GM19467 (cell line): ENCODE data around the gene CTH.
"Not testable (repeated sequence)": the region's sequence is repeated elsewhere in the genome, so short reads cannot be mapped to it uniquely, and the experiment has no call there.

Experiments
- ATAC-seq: cut with Tn5 transposase; IDR thresholded peaks from one replicate; pipeline ENCODE4 v1.9.1; 2021; ENCODE audit warnings: mild to moderate bottlenecking, moderate library complexity; ENCODE audit not compliant: unreplicated experiment

The CTH gene

DNA sequence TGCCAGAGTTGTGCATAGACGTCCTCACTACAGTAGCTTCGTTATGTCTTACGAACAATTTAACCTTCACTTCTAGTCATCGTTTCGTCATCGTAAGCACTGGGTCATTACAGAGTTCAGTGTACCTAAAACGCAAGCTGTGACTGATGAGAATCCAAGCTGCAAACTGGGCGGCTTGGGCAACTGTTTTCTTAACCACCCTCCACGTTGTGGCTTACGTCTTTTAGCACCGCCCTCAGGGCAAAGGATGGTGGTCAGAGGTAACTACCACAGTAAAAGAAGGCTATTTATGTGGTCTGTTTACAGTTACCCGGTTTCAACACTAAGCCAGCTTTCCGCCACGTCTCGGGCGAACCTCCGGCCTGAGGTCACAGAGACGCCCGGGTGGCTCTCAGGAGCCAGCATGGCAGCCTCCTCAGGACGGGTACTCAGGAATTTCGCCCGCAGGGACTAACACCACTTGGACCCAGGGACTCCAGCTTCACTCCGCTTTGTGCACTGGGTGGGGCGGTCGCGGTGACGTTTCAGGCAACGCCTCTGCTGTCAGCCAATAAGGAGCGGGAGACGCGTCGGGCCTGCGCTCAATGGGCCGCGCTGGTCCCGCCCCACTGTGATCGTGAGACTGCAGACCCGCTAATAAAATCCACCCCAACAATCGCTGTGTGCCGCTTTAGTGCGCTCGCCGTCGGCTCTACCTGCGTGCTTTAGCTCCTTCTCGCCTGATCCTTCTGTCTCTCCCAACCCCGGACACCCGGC, at the start of gene CTH:
TSS of gene CTH (plus strand) at position 665 of the 756 bp plus-strand sequence. CDS start 148 bp downstream, outside the sequence.
- peak; percentile 99 for ATAC-seq

DNA sequence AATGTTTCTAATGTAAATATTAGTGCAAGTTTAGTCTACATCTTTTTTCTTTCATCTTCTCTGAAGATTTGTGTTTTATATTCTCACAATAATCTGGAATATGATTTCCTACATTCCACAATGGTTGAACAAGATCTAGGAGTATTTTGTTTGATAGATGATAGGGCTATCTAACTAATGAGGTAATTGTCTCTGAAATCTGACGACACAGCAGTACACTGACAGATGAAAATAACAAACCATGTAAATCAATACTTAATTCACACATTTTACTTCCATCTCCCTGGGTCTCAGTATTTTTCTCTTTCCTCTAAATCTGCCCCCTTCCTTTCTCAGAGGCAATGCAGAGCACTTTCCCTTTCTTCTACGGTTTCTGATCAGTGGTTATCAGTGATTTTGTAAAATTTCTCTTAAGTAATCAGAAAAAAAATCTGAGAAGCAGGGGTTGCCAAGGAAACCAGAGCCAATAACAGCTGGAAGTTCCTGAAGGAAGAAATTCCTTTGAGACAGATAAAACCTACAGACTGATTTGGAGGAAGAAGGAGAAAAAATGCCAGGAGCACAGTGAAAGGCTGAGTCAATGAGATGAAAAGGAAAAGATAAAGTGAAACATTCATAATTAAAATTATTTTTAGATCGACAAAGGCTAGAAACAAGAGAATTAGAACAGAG, 49.2 kb upstream of the CTH start:
- ATAC-seq = no peak

DNA sequence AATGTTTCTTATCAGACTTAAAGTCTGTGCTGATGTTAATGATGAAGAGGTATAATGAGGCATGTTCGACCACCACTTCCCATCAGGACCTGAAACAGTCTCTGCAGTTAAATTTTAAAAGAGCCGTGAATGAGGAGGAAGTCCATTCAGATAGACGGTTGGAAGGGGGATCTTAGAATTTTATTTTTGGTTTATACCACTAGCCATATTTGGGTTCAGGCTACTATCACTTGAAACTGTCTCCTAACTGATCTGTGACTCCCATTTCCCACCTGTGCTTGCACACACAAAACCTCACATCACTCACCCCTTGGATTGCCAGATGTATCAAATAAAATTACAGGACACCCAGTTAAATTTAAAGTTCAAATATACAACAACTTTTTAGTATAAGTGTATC, 46.6 kb upstream of the CTH start:
- ATAC-seq = peak; percentile 56

DNA sequence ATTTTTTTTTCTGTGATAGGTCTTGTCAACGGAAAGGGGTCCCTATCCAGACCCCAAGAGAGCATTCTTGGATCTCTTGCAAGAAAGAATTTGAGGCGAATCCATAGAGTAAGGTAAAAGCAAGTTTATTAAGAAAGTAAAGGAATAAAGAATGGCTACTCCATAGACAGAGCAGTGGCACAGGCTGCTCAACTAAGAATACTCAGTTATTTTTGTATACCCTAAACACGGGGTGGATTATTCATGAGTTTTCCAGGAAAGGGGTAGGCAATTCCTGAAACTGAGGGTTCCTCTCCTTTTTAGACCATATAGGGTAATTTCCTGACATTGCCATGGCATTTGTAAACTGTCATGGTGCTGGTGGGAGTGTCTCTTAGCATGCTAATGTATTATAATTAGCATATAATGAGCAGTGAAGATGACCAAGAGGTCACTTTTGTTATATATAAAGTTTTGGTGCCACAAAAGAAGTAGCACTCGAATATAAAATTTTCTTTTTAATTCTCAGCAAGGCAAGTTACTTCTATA, 44.6 kb upstream of the CTH start:
- ATAC-seq = not testable (repeated sequence)

DNA sequence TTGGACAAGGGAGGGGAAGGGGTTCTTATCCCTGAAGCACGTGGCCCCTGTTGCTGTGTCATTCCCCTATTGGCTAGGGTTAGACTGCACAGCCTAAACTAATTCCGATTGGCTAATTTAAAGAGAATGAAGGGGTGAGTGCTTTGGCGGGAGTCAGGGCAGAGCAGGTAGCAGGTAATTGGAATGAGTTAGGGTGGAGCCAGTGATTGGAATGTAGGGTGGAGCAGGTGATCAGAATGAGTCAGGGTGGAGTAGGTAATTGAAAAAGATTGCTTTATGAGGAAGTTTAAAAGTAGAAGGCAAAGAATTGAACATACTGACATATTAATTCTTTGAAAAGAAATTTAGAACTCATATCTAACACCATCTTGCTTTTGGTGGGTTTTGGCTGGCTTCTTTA, 44.1 kb upstream of the CTH start:
- ATAC-seq = not testable (repeated sequence)

DNA sequence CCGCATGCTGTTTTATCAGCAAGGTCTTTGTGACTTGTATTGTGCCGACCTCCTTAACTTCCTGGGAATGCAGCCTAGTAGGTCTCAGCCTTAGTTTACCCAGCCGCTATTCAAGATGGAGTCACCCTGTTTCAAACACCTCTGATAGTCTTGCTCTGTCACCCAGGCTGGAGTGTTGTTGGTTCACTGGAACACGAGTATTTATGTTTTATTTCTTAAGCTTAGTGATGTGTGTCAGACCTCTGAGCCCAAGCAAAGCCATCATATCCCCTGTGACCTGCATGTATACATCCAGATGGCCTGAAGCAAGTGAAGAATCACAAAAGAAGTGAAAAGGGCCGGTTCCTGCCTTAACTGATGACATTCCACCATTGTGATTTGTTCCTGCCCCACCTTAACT, 43.7 kb upstream of the CTH start:
- ATAC-seq = not testable (repeated sequence)

DNA sequence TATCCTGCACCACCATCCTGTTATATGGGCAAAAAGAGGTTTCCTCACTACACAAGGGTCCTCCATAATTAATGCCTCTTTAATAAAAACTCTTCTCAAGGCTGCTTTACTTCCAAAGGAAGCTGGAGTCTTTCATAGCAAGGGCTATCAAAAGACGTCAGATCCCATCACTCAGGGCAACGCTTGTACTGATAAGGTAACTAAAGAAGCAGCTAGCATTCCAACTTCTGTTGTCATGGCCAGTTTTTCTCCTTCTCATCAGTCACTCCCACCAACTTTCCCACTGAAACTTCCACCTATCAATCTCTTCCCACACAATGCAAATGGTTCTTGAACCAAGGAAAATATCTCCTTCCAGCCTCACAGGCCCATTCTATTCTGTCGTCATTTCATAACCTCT, 39.5 kb upstream of the CTH start:
- ATAC-seq = not testable (repeated sequence)

DNA sequence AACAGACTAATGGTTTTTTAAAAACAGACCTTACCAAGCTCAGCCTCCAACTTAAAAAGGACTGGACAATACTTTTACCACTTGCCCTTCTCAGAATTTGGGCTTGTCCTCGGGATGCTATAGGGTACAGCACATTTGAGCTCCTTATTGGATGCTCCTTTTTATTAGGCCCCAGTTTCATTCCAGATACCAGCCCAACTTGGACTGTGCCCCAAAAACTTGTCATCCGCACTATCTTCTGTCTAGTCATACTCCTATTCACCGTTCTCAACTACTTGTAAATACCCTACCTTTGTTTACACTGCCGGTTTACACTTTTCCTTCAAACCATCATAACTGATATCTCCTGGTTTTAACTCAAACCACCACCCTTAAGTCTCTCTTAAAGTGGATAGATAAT, 38.6 kb upstream of the CTH start:
- no peak for ATAC-seq

DNA sequence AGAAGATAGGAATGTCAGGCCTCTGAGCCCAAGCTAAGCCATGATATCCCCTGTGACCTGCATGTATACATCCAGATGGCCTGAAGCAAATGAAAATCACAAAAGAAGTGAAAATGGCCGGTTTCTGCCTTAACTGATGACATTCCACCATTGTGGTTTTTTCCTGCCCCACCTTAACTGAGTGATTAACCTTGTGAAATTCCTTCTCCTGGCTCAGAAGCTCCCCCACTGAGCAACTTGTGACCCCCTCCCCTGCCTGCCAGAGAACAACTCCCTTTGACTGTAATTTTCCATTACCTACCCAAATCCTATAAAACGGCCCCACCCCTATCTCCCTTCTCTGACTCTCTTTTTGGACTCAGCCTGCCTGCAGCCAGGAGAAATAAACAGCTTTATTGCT, 37.5 kb upstream of the CTH start:
- not testable (repeated sequence) for ATAC-seq

DNA sequence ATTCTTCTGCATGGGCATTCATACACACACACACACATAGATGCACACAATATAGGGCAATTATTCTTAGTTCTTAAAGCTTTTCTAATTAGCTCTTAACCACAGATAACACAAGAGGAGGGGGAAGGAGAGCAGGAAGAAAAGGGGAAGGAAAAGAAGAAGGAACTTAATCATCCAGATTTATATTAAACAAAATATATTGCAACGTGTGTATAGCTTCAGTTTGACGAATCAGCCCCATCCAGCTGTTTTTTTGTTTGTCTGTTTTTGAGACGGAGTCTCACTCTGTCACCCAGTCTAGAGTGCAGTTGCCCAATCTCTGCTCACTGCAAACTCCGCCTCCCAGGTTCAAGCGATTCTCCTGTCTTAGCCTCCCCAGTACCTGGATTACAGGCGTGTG, 34.9 kb upstream of the CTH start:
- no peak for ATAC-seq

DNA sequence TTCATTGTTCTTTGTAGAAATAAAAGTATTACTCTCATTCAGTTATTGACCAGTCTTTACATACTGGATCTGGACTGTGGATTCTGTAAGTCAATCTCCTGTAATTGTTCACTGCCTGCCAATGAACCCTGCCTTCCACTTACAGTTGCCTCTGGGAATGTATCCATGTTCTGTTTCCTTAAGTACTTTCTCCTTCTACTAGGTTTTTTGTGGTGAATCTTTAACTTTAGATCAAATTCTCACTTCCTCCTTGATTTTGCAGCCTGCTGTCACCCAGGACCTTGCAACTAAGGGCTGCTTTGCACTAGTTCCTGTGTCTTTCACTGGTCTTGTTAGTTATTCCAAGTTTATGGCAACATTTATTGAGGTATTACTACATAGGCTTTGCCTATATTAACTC, 28.4 kb upstream of the CTH start:
- ATAC-seq = peak; percentile 84

DNA sequence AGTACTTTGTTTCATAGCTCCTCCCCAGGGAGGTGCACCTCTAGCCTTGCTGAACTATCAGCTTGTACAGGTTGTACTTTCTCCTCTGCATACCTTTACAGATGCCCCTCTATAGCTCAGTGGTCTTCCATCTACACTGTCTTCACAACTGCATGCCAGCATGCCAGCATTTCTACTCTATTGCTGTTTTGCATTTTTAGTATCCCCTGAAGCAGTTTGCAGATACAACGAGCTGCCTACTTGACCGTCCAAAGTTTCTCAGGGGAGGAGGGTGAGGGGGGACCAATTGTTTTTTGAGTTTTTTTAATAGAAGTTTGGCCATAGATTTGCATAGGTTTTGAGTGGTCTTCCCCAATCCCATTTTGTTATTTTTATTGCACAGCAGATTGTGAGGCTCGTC, 27.6 kb upstream of the CTH start:
- no peak for ATAC-seq

DNA sequence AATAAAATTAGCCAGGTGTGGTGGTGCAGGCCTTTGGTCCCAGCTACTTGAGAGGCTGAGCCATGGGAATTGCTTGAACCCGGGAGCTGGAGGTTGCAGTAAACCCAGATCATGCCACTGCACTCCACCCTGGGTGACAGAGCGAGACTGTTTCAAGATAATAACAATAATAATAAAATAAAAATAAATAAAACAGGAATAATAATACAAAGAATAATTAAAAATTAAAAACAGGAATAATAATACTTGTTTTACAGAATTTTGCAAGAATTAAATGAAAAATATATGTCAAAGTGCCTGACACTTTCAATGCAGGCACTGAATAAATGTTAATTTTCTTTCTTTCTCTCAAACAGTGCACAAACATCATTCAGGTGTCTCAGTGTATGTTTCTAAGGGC, 26.5 kb upstream of the CTH start:
- no peak for ATAC-seq

DNA sequence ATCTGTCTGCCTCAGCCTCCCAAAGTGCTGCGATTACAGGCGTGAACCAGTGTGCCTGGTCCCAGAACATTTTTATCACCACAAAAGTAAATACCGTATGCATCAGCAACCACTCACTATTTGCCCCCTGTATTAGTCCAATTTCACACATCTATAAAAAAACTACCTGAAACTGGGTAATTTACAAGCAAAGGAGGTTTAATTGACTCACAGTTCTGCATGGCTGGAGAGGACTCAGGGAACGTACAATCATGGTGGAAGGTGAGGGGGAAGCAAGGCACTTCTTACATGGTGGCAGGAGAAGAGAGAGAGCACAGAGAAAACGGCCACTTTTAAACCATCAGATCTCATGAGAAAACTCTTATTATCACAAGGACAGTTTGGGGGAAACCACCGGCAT, 25.6 kb upstream of the CTH start:
- ATAC-seq = no peak

DNA sequence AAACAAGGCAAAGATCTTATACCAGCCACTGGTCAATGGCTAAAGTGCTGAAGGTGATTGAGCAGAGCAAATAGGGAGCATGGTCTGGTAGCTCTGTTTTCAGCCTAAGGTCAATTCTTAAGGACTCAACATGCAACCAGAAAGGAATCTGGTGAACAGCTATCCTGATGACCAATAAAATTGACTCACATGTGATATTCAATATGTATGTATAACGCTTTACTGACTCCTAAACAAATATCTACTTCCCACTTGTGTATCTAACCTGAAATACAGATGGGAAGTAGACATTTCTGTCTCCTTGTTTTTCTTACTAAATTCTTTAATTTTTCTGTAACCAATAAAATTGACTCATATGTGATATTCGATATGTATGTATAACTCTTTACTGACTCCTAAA, 24.9 kb upstream of the CTH start:
- ATAC-seq = no peak

DNA sequence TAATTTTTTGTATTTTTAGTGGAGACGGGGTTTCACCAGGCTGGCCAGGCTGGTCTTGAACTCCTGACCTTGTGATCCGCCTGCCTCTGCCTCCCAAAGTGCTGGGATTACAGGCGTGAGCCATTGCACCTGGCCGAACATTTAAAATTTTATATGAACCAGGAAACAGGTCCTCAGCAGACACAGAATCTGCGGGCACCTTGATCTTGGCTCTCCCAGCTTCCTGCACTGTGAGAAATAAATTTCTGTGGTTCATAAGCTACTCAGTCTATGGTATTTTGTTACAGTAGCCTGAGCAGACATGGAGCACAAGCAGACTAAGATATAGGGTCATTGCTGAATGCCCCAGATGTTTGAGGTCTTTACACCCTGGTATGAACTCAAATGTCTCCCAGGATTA, 23.6 kb upstream of the CTH start:
- ATAC-seq = no peak

DNA sequence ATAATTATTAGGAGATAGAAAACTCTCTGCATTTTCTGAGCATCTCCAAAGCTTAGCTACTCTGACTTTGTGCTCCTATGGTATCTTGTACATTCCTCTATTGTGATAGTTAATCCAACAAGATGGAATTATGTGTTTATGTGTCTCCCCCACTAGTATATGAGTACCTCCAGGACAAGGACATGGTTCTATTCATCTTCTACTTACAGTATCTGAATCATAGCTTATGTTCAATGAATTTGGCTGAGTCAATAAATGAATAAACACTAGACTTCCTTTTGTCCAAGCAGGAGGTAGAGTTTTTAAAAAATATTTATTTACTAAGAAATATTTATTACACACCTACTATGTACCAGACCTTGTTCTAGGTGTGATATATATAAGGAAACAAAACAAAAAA, 18.4 kb upstream of the CTH start:
- ATAC-seq = no peak

DNA sequence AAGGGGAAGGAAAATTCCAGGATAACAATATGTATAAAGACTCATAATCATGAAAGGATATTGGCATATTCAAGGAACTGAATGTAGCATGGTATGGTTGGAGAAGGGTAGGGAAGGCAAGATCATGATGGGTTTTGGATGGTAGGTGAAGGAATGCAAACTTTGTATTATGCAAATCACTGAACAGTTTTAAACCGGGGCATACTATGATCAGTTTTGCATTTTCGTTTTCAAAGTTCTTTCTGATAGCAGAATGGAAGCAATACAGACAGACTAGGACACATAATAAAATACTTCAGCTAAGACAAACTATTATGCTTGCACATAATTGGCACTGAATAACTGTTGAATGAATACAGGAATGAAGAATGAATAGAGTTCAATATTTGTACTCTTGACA, 14.5 kb upstream of the CTH start:
- ATAC-seq = no peak

DNA sequence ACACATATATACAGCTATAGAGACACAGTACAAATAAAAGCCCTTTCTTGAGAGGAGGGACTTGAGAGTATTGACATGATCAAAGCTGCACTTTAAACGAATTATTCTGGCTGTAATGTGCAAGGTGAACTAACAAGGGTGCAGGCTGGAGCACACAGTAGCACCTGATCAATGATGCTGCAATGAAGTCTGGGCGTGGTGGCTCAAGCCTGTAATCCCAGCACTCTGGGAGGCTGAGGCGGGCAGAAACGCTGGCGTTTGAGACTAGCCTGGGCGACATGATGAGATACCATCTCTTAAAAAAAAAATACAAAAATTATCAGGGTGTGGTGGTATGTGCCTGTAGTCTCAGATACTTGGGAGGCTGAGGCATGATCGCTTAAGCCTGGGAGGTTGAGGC, 14.1 kb upstream of the CTH start:
- no peak for ATAC-seq

DNA sequence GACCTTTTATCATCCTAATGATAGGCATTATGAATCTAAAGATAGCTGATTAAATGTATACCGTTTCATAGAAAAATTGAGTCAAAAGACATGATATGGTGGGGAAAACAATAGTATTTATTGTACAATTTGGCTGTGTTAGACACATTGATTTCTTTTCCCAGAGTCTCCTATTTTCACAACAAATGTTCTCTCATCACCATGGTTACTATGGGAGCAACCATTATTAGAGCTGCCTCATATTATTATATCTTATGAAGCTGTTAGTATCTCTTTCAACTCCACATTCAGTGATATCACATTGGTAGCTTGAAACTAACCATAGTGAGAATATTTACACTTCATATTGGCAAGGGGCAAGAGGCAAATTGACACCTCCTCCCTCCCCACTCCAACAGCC, 10.7 kb upstream of the CTH start:
- ATAC-seq = no peak

DNA sequence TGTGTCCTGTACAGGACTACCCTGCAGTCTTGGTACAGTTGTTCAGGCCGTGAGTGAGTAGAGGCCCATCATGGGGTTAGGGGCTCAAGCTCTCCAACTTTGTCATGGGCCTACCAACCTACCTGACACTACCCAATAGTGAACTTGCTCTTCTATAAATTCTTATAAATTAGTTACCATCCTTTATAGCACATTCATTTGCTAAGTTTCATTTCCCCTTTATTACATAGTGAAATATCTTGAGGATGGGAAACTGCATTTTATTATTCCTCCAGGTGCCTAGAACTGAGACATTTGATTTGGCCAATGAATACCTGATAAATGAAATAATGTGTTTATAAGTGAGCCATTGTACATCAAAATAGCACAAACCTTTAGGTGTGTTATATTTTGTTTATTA, 9.1 kb upstream of the CTH start:
- no peak for ATAC-seq

DNA sequence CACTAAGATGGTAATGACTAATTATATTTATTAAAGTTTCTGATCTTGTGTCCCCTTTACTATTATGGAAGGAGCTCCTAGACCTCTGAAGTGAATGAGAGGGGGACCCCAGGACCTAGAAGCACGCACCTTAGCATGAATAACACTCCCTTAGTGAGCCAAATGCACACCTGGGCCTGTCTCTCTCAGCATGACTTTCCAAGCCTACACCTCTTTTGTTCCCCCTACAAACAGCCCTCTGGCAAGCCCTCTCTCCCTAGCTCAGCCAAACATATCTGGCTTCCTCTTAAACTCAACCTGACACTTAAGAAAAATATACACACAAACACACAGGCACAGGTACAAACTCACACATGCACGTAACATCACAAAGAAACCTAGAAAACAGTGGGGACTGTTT, 7.3 kb upstream of the CTH start:
- no peak for ATAC-seq
